GM12873 (cell line): ENCODE results near the gene EYS.

Experiments used
- TF ChIP-seq, protein P1 (sequence below): IDR thresholded peaks from 2 replicates; pipeline ENCODE4 v1.5.1; 2012; ENCODE audit warnings: low read depth, mild to moderate bottlenecking, moderate library complexity, low read length, control low read depth; ENCODE audit not compliant: insufficient read depth; ENCODE audit errors: missing control alignments

The EYS gene

DNA sequence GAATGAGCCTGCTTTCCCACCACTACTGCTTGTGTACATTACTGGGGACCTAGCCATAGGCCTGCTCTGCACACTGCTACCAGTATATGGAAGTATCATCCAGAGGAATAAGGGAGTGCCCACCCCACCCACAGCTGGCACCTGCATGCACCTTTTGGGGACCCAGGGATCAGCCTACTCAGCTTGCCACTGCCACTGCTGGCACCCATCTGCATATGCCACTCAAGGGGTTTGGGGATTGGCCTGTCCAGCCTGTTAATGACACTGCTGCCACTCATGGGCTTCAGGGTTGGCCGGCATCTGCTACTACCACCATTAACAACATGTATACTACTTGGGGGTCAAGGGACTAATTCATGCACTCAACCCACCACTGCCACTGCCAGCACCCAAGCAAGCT, 1239.4 kb downstream of the EYS start:
- TF ChIP-seq, protein P1, sequence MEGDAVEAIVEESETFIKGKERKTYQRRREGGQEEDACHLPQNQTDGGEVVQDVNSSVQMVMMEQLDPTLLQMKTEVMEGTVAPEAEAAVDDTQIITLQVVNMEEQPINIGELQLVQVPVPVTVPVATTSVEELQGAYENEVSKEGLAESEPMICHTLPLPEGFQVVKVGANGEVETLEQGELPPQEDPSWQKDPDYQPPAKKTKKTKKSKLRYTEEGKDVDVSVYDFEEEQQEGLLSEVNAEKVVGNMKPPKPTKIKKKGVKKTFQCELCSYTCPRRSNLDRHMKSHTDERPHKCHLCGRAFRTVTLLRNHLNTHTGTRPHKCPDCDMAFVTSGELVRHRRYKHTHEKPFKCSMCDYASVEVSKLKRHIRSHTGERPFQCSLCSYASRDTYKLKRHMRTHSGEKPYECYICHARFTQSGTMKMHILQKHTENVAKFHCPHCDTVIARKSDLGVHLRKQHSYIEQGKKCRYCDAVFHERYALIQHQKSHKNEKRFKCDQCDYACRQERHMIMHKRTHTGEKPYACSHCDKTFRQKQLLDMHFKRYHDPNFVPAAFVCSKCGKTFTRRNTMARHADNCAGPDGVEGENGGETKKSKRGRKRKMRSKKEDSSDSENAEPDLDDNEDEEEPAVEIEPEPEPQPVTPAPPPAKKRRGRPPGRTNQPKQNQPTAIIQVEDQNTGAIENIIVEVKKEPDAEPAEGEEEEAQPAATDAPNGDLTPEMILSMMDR, result no peak

GRCh38 chr6:64459411-64459944, 1247.5 kb downstream of the EYS start:
- TF ChIP-seq, protein P1, result no peak

GRCh38 chr6:64445038-64445437, 1262.0 kb downstream of the EYS start:
- TF ChIP-seq, protein P1, result no peak

DNA sequence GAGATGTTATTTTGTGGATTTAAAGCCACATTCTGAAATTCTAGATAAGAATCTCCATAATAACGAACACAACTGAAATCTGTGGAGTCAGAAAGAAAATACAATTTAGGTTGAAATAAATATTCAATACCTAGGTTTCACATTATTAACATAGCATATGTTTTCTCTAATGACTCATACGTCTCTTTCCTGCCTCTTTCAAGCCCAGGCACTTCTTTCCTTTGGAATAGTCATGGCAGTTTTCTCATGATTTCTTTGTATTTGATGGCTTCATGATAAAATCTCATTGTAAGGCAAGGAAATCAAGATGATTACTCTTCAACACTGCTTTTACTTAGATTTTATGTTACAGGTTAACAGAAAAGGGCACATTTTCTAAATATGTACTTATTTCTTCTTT, 1267.8 kb downstream of the EYS start:
- TF ChIP-seq, protein P1, result no peak

DNA sequence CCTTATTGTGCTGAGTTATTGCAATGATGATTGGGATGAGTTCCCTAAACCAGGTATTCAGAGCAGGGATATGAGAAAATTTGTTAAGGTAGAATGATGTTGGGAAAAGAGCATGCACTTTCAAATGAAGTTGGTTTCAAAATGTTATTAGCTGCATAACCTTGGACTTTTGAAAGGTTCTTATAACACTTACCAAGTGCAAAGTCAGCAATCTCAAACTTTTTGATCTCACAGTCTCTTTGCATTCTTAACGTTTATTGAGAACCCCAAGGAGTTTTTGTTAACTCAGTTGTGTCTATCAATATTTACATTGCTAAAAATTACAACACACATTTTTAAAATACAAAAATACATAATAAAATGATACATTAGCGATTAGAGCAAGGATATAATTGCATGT, 1269.0 kb downstream of the EYS start:
- TF ChIP-seq, protein P1, result no peak

DNA sequence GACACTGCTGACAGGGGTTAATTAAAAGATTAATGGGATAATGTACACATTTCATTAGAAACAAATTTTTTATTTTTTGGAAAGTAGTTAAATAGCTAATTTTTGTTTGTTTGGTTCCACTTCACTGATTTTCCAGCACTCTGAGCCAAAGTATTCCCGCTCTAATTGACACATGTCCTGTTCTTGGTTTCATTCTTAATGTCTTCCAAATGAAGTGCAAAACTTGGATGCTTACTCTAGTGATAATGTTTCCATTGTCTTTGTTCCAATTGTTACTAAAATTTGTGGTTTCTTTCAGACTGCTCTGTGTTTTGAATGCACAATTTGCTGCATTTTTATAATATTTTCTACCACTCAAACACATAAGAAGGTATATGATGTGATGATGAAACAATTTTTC, 1277.1 kb downstream of the EYS start:
- TF ChIP-seq, protein P1, result no peak

DNA sequence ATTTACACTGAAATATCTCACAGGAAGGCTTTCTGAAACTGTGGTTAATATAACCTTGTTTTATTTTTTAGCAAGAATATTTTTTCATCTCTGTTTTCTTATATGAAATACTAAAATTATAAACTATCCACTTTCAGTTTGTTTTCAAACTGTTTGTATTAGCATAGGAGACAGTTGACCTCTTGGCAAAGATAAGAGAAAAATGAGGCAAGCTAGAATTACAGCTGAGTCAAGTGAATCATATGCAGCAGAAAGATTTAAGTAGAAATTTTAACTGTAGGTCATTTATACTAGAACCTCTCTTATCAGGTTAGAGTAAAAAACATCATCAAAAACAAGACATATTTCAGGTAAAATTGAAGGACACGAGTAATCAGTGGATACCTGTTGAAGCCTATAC, 1278.8 kb downstream of the EYS start:
- TF ChIP-seq, protein P1, result no peak
